ENCODE data around the gene TMPRSS3. TPM values are rescaled to one million over a fixed set of nuclear protein-coding genes. Genes with fewer than 3 reads are reported as not detected.

TMPRSS3 gene
- total RNA-seq, 1 donor from 2014 or later: not detected

- H3K4me1 Mint-ChIP-seq: no peaks in the 10 kb centered on the region
- H3K27me3 Mint-ChIP-seq (ENCODE audit: low read depth): no peaks in the 10 kb centered on the region
- H3K27ac Mint-ChIP-seq (ENCODE audit: unreplicated experiment): no peak overlapping the region
- no peak for TF ChIP-seq CTCF (conservative IDR thresholded peaks at IDR 0.05)
- H3K36me3 Mint-ChIP-seq (ENCODE audit: low read depth): no peaks in the 10 kb centered on the region
- no peak for DNase-seq (ENCODE audit: low read depth, low spot score)
- H3K9me3 Mint-ChIP-seq: peaks cover 5% of the 10 kb centered on the region
- H3K4me3 Mint-ChIP-seq: no peak overlapping the region
Measured at GRCh38 chr21:42378418-42378817, 17.4 kb downstream of the TMPRSS3 start.

- no peak for TF ChIP-seq CTCF (conservative IDR thresholded peaks at IDR 0.05)
- no peak overlapping the region for H3K4me3 Mint-ChIP-seq
- no peak overlapping the region for H3K27ac Mint-ChIP-seq (ENCODE audit: unreplicated experiment)
- H3K4me1 Mint-ChIP-seq: no peaks in the 10 kb centered on the region
- no peaks in the 10 kb centered on the region for H3K27me3 Mint-ChIP-seq (ENCODE audit: low read depth)
- DNase-seq (ENCODE audit: low read depth, low spot score): no peak
- peaks cover 5% of the 10 kb centered on the region for H3K9me3 Mint-ChIP-seq
- no peaks in the 10 kb centered on the region for H3K36me3 Mint-ChIP-seq (ENCODE audit: low read depth)
Measured at GRCh38 chr21:42377951-42378340, 17.9 kb downstream of the TMPRSS3 start.

- Mint-ChIP-seq H3K27ac (ENCODE audit: unreplicated experiment) (no peak overlapping the region), H3K4me1 (no peaks in the 10 kb centered on the region), H3K4me3 (no peak overlapping the region), H3K27me3 (ENCODE audit: low read depth) (no peaks in the 10 kb centered on the region), H3K36me3 (ENCODE audit: low read depth) (no peaks in the 10 kb centered on the region), H3K9me3 (peaks cover 5% of the 10 kb centered on the region)
- no peak for DNase-seq (ENCODE audit: low read depth, low spot score)
- no peak for TF ChIP-seq CTCF (conservative IDR thresholded peaks at IDR 0.05)
Measured at GRCh38 chr21:42377211-42377950, 18.5 kb downstream of the TMPRSS3 start.

GRCh38 chr21:42376338-42376982 is 19.4 kb downstream of the TMPRSS3 start:
- H3K36me3 Mint-ChIP-seq (ENCODE audit: low read depth): no peaks in the 10 kb centered on the region
- H3K4me3 Mint-ChIP-seq: no peak overlapping the region
- no peaks in the 10 kb centered on the region for H3K4me1 Mint-ChIP-seq
- no peak for DNase-seq (ENCODE audit: low read depth, low spot score)
- no peaks in the 10 kb centered on the region for H3K9me3 Mint-ChIP-seq
- H3K27me3 Mint-ChIP-seq (ENCODE audit: low read depth): no peaks in the 10 kb centered on the region
- no peak overlapping the region for H3K27ac Mint-ChIP-seq (ENCODE audit: unreplicated experiment)
- TF ChIP-seq CTCF (conservative IDR thresholded peaks at IDR 0.05): no peak

GRCh38 chr21:42375966-42376337 is 19.9 kb downstream of the TMPRSS3 start:
- Mint-ChIP-seq H3K27ac (ENCODE audit: unreplicated experiment) (no peak overlapping the region), H3K4me3 (no peak overlapping the region), H3K36me3 (ENCODE audit: low read depth) (no peaks in the 10 kb centered on the region), H3K4me1 (no peaks in the 10 kb centered on the region), H3K27me3 (ENCODE audit: low read depth) (no peaks in the 10 kb centered on the region), H3K9me3 (no peaks in the 10 kb centered on the region)
- TF ChIP-seq CTCF (conservative IDR thresholded peaks at IDR 0.05): no peak
- DNase-seq (ENCODE audit: low read depth, low spot score): no peak

Measured in neural crest cell (in vitro differentiated cells).